Measurements from ENCODE around the gene FAM110A. TPM values are rescaled to one million over a fixed set of nuclear protein-coding genes. Genes with fewer than 3 reads are reported as not detected.
"Not testable (repeated sequence)": the region's sequence is repeated elsewhere in the genome, so short reads cannot be mapped to it uniquely, and the experiment has no call there.

The FAM110A gene
- total RNA-seq, 2 donors from 2014 or later: 7.0 to 8.2 TPM

DNA sequence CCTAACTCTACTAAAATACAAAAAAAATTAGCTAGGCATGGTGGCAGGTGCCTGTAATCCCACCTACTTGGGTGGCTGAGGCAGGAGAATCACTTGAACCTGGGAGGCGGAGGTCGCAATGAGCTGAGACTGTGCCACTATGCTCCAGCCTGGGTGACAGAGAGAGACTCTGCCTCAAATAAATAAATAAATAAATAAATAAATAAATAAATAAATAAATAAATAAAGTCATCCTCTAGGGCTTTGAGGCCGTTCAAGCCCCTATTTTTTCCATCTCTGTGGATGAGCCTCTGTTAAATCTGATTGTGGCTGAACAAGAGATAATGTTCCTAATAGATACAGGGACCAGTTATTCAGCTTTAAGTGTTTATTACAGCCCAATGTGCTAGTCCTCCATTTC, 31.8 kb upstream of the FAM110A start:
- ATAC-seq (no peak), DNase-seq (no peak)
- Histone ChIP-seq H3K27ac (no peak overlapping the region), H3K4me1 (no peaks in the 10 kb centered on the region), H3K4me3 (no peak overlapping the region), H3K27me3 (no peaks in the 10 kb centered on the region), H3K9me3 (no peaks in the 10 kb centered on the region), H3K36me3 (replicated peaks in 1 of 2; ENCODE audit: insufficient read depth in 1 of 2, low read depth in 2 of 2) (no peaks in the 10 kb centered on the region)
- TF ChIP-seq POLR2A (IDR thresholded peaks at IDR 0.05): no peak
- TF ChIP-seq, protein P1, sequence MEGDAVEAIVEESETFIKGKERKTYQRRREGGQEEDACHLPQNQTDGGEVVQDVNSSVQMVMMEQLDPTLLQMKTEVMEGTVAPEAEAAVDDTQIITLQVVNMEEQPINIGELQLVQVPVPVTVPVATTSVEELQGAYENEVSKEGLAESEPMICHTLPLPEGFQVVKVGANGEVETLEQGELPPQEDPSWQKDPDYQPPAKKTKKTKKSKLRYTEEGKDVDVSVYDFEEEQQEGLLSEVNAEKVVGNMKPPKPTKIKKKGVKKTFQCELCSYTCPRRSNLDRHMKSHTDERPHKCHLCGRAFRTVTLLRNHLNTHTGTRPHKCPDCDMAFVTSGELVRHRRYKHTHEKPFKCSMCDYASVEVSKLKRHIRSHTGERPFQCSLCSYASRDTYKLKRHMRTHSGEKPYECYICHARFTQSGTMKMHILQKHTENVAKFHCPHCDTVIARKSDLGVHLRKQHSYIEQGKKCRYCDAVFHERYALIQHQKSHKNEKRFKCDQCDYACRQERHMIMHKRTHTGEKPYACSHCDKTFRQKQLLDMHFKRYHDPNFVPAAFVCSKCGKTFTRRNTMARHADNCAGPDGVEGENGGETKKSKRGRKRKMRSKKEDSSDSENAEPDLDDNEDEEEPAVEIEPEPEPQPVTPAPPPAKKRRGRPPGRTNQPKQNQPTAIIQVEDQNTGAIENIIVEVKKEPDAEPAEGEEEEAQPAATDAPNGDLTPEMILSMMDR (IDR thresholded peaks at IDR 0.05): no peak
- intact Hi-C loops (cut with DNase I): no loop called here
- 77 to 90% methylated on average over 3 of the region's 3 CpGs for WGBS, 2 donors

DNA sequence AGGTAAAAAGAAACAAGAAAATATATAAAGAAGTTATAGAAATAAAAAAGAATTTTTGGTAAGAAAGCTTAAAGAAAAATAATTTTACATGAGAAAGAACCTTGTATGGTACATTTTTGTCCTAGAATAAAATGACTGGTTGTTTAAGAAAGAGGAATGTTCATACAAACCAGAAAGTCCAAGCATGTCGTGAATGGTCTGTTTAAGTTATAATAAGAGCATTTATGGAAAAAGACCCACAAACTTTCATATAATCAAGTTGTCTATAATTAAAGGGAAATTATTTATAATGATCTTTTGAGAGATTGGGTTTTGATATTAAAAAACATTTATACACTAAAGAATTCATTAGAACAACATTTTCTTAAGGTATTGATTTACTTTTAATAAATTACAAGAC, 27.8 kb upstream of the FAM110A start:
- H3K4me3 ChIP-seq: no peak overlapping the region
- no peaks in the 10 kb centered on the region for H3K36me3 ChIP-seq (replicated peaks in 1 of 2; ENCODE audit: insufficient read depth in 1 of 2, low read depth in 2 of 2)
- 23 to 26% methylated on average over 1 of the region's 1 CpG for WGBS, 2 donors
- no peaks in the 10 kb centered on the region for H3K9me3 ChIP-seq
- ATAC-seq (no peak), DNase-seq (no peak)
- no peak for TF ChIP-seq POLR2A (IDR thresholded peaks at IDR 0.05)
- TF ChIP-seq, protein P1 (IDR thresholded peaks at IDR 0.05): no peak
- no peaks in the 10 kb centered on the region for H3K4me1 ChIP-seq
- peaks cover 0 to 5% of the 10 kb centered on the region in 2 donors for H3K27me3 ChIP-seq
- no peak overlapping the region for H3K27ac ChIP-seq
- intact Hi-C loops (cut with DNase I): no loop called here

DNA sequence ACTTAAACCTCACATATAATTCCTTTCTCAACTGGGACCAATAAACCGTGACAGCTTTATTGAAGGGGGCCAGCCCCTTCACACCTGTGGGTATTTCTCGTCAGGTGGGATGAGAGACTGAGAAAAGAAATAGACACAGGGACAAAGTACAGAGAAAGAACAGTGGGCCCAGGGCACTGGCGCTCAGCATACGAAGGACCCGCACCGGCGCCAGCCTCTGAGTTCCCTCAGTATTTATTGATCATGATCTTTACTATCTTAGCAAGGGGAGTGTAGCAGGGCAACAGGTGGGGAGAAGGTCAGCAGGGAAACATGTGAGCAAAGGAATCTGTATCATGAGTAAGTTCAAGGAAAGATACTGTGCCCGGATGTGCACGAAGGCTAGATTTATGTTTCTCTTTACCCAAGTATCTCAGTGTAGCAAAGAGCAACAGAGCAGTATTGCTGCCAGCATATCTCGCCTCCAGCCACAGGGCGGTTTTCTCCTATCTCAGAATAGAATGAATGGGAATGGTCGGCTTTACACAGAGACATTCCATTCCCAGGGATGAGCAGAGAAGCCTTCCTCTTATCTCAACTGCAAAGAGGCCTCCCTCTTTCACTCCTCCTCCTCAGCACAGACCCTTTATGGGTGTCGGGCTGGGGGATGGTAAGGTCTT, 21.6 kb upstream of the FAM110A start:
- H3K9me3 ChIP-seq; H3K4me1 ChIP-seq; ATAC-seq; H3K27ac ChIP-seq; H3K4me3 ChIP-seq; H3K27me3 ChIP-seq; intact Hi-C loops (cut with DNase I); DNase-seq; H3K36me3 ChIP-seq (replicated peaks in 1 of 2; ENCODE audit: insufficient read depth in 1 of 2, low read depth in 2 of 2): not testable (repeated sequence)
- 24% methylated on average over 13 of the region's 13 CpGs for WGBS, 2 donors

DNA sequence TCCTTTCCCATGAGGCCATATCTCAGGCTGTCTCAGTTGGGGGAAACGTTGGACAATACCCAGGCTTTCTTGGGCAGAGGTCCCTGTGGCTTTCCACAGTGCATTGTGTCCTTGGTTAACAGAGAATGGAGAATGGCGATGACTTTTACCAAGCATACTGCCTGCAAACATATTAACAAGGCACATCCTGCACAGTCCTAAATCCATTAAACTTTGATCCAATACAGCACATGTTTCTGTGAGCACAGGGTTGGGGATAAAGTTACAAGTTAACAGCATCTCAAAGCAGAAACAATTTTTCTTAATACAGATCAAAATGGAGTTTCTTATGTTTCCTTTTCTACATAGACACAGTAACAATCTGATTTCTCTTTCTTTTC, 21.1 kb upstream of the FAM110A start:
- 23 to 37% methylated on average over 2 of the region's 2 CpGs for WGBS, 2 donors
- DNase-seq, H3K27me3 ChIP-seq: not testable (repeated sequence)

DNA sequence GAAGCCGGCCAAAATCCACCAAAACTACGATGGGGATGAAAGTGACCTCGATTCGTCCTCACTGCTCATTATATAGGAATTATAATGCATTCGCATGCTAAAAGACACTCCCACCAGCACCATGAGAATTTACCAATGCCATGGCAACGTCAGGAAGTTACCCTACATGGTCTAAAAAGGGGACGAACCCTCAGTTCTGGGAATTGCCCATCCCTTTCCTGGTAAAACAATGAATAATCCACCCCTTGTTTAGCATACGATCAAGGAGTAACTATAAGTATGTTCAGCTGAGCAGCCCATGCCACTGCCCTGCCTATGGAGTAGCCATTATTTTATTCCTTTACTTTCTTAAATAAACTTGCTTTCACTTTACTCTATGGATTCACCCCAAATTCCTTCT, 20.1 kb upstream of the FAM110A start:
- no peak for ATAC-seq
- Histone ChIP-seq H3K27ac (no peak overlapping the region), H3K36me3 (replicated peaks in 1 of 2; ENCODE audit: insufficient read depth in 1 of 2, low read depth in 2 of 2) (no peaks in the 10 kb centered on the region), H3K4me3 (no peak overlapping the region), H3K4me1 (no peaks in the 10 kb centered on the region), H3K27me3 (peaks cover 0 to 8% of the 10 kb centered on the region in 2 donors), H3K9me3 (no peaks in the 10 kb centered on the region)
- intact Hi-C loops (cut with DNase I): no loop called here
- WGBS, 2 donors: 36 to 50% methylated on average over 8 of the region's 8 CpGs
- DNase-seq: no peak
- TF ChIP-seq POLR2A (IDR thresholded peaks at IDR 0.05): no peak
- TF ChIP-seq, protein P1 (IDR thresholded peaks at IDR 0.05): no peak

More for the DNA sequence above, 21.1 kb upstream of the FAM110A start:
- H3K4me3 ChIP-seq; H3K4me1 ChIP-seq; ATAC-seq; H3K36me3 ChIP-seq (replicated peaks in 1 of 2; ENCODE audit: insufficient read depth in 1 of 2, low read depth in 2 of 2); H3K27ac ChIP-seq; H3K9me3 ChIP-seq; intact Hi-C loops (cut with DNase I): not testable (repeated sequence)

DNA sequence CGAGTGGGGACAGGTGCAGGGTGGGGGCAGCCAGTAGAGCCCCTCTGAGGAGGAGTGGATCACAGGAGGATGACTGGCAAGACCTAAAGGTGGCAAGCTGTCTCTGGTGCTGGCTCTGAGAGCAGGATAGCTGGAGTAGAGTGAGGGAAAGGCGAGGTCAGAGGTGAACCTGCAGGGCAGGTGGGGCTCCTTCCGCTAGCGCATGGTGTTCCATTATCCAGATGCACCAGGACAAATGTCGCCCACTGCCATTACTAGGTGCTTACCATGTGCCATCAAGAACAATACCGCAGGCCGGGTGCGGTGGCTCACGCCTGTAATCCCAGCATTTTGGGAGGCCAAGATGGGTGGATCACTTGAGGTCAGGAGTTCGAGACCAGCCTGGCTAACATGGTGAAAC, 18.3 kb upstream of the FAM110A start:
- Histone ChIP-seq H3K4me3 (no peak overlapping the region), H3K9me3 (no peaks in the 10 kb centered on the region), H3K36me3 (replicated peaks in 1 of 2; ENCODE audit: insufficient read depth in 1 of 2, low read depth in 2 of 2) (no peaks in the 10 kb centered on the region), H3K27me3 (peaks cover 0 to 8% of the 10 kb centered on the region in 2 donors), H3K4me1 (no peaks in the 10 kb centered on the region), H3K27ac (no peak overlapping the region)
- no peak for ATAC-seq
- 48 to 68% methylated on average over 3 to 10 of the region's 10 CpGs for WGBS, 2 donors
- no peak for DNase-seq
- TF ChIP-seq, protein P1 (IDR thresholded peaks at IDR 0.05): no peak
- no peak for TF ChIP-seq POLR2A (IDR thresholded peaks at IDR 0.05)
- intact Hi-C loops (cut with DNase I): no loop called here

All from body of pancreas (tissue), 4 donors.